SK-N-SH (cell line): ENCODE measurements around the gene QKI.
A peak's percentile ranks its signal among the peaks of the same experiment; 100 is the strongest.

Experiments
- FOXM1 ChIP-seq: IDR thresholded peaks from 2 replicates; pipeline ENCODE4 v1.4.0; 2012; ENCODE audit warnings: low read depth, mild to moderate bottlenecking
- JUND ChIP-seq: IDR thresholded peaks from 2 replicates; pipeline ENCODE4 v1.4.0; 2012
- MXI1 ChIP-seq: IDR thresholded peaks from 2 replicates; pipeline ENCODE4 v1.6.1; 2012; ENCODE audit warnings: mild to moderate bottlenecking, low read depth, low read length, improper control_type of control experiment
- NFIC ChIP-seq: IDR thresholded peaks from 2 replicates; pipeline ENCODE4 v1.4.0; 2012; ENCODE audit warnings: borderline replicate concordance
- NRF1 ChIP-seq: IDR thresholded peaks from 2 replicates; pipeline ENCODE4 v1.6.1; 2012; ENCODE audit warnings: low read depth, mild to moderate bottlenecking, low read length
- POLR2AphosphoS5 ChIP-seq: IDR thresholded peaks from 2 replicates; pipeline ENCODE4 v1.6.1; 2012; ENCODE audit warnings: low read depth, low read length
- RFX5 ChIP-seq: IDR thresholded peaks from 2 replicates; pipeline ENCODE4 v1.6.1; 2012; ENCODE audit warnings: mild to moderate bottlenecking, improper control_type of control experiment, low read length
- TEAD4 ChIP-seq: IDR thresholded peaks from 2 replicates; pipeline ENCODE4 v1.4.0; 2012; ENCODE audit warnings: mild to moderate bottlenecking, borderline replicate concordance; ENCODE audit not compliant: insufficient read depth
- YY1 ChIP-seq: IDR thresholded peaks from 2 replicates; pipeline ENCODE4 v1.4.0; 2012; ENCODE audit warnings: low read depth, mild to moderate bottlenecking
- TF ChIP-seq, protein P1 (sequence below): fragments of 200-600 bp; sonication (generic); IDR thresholded peaks from 2 replicates; pipeline ENCODE4 v1.6.1; 2017; ENCODE audit warnings: antibody characterized with exemption, mild to moderate bottlenecking, moderate library complexity

DNA sequence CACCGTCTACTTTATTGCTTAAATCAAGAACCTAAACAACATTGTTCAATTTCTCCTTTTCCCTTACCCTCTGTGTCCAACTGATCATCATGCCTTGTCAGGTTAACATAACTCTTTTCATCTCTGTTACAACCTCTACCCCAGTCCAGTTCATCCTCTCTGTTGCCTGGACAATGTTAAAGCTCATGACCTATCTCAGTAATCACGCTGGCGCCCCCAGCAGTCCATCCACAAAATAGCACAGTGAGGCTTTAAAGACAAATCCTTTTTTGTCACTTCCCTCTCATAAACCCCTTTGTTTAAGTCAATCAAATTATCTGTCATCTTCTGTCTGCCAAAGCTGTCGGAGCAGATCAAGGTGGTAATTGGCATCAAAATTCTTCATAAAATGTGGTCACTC is 140.1 kb downstream of the QKI start:
- TF ChIP-seq, protein P1, sequence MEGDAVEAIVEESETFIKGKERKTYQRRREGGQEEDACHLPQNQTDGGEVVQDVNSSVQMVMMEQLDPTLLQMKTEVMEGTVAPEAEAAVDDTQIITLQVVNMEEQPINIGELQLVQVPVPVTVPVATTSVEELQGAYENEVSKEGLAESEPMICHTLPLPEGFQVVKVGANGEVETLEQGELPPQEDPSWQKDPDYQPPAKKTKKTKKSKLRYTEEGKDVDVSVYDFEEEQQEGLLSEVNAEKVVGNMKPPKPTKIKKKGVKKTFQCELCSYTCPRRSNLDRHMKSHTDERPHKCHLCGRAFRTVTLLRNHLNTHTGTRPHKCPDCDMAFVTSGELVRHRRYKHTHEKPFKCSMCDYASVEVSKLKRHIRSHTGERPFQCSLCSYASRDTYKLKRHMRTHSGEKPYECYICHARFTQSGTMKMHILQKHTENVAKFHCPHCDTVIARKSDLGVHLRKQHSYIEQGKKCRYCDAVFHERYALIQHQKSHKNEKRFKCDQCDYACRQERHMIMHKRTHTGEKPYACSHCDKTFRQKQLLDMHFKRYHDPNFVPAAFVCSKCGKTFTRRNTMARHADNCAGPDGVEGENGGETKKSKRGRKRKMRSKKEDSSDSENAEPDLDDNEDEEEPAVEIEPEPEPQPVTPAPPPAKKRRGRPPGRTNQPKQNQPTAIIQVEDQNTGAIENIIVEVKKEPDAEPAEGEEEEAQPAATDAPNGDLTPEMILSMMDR = peak; percentile 82
- TF ChIP-seq RFX5 = no peak
- TF ChIP-seq MXI1 = no peak
- no peak for TF ChIP-seq POLR2AphosphoS5
- TF ChIP-seq NRF1 = no peak
- no peak for TF ChIP-seq YY1
- no peak for TF ChIP-seq TEAD4
- no peak for TF ChIP-seq JUND
- TF ChIP-seq FOXM1 = no peak
- TF ChIP-seq NFIC = no peak
